Activated CD4-positive, alpha-beta memory T cell treated with anti-CD3 and anti-CD28 coated beads for 36 hours (primary cell): ENCODE results near the gene NAV2. TPM values are rescaled to one million over a fixed set of nuclear protein-coding genes. Genes with fewer than 3 reads are reported as not detected.

Experiments
- CTCF ChIA-PET: fragments of 350-600 bp; sonication (Branson Sonifier 250); formaldehyde crosslinking; loops from one replicate; lab custom pipeline; 2021; ENCODE audit warnings: antibody characterized with exemption, inconsistent platforms; lab: Charles Lee
- POLR2A ChIA-PET: fragments of 350-600 bp; sonication (Branson Sonifier 250); formaldehyde crosslinking; loops from one replicate; lab custom pipeline; 2021; ENCODE audit warnings: antibody characterized with exemption; lab: Charles Lee
- DNase-seq: peaks from one replicate; pipeline ENCODE4 v3.0.0-alpha.2; 2020
- H3K27ac Mint-ChIP-seq: one replicate; pipeline ENCODE4 v1.8.0; 2021; ENCODE audit warnings: mixed read lengths
- H3K27me3 Mint-ChIP-seq: one replicate; pipeline ENCODE4 v1.8.0; 2021; ENCODE audit warnings: mixed read lengths
- H3K36me3 Mint-ChIP-seq: one replicate; pipeline ENCODE4 v1.8.0; 2021; ENCODE audit warnings: mixed read lengths
- H3K4me1 Mint-ChIP-seq: one replicate; pipeline ENCODE4 v1.8.0; 2021; ENCODE audit warnings: low read depth, mixed read lengths
- H3K4me3 Mint-ChIP-seq: one replicate; pipeline ENCODE4 v1.8.0; 2021; ENCODE audit warnings: mild to moderate bottlenecking, mixed read lengths
- H3K9me3 Mint-ChIP-seq: one replicate; pipeline ENCODE4 v1.8.0; 2021; ENCODE audit warnings: mixed read lengths
- intact Hi-C: fragments of 100-400 bp; cut with micrococcal nuclease; formaldehyde crosslinking; loops from one replicate; pipeline ENCODE4 v1.15.1; 2023
- total RNA-seq, 2 experiments: library from RNA; stranded (reverse); gene quantifications; one replicate each; pipeline ENCODE4 v1.2.3, GENCODE V29; 2021

Gene NAV2
- total RNA-seq, 2 experiments from 2014 or later = 0.75 to 0.86 TPM

DNA sequence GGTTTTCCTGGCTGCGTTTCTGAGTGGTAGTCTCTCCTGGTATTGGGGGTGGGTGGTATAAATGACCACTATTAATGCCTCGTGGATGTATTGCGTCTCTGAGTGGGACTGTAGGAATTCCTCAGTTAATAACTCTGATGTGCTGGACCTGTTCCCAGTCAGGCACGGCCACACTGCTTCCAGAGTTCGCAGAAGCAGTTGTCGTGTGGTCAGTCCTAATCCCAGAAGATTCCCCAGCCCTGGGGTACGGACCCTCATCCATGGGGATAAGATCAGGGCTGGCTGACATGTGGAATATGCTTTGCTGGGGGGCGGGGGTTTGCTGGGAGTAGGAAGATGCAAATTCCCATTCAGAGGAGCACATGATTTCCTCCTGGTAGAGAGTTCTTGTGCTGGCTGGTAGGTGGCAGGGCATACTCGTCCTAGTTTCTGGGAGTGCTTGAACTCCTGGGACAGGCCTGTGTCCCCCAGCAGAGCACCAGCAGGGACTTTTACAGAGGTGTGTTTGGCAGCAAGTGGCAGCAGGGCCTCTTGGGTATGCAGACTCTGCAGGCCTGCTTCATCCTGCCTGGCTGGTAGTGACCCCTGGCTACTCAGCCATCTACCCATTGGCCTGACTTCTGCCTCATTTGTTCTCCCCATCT, 157.4 kb downstream of the NAV2 start:
- DNase-seq = no peak
- CTCF ChIA-PET = no interaction called here
- H3K36me3 Mint-ChIP-seq = no peaks in the 10 kb centered on the region
- H3K27me3 Mint-ChIP-seq = no peaks in the 10 kb centered on the region
- POLR2A ChIA-PET = no interaction called here
- intact Hi-C loops = no loop called here
- no peaks in the 10 kb centered on the region for H3K9me3 Mint-ChIP-seq
- no peak overlapping the region for H3K27ac Mint-ChIP-seq
- no peak overlapping the region for H3K4me3 Mint-ChIP-seq
- H3K4me1 Mint-ChIP-seq = no peaks in the 10 kb centered on the region

GRCh38 chr11:19871531-19871930, 158.9 kb downstream of the NAV2 start:
- intact Hi-C loops = no loop called here

GRCh38 chr11:19872512-19873145, 160.0 kb downstream of the NAV2 start:
- CTCF ChIA-PET = no interaction called here
- no peak overlapping the region for H3K4me3 Mint-ChIP-seq
- POLR2A ChIA-PET = no interaction called here
- H3K27ac Mint-ChIP-seq = no peak overlapping the region
- no peaks in the 10 kb centered on the region for H3K9me3 Mint-ChIP-seq
- DNase-seq = no peak
- no peaks in the 10 kb centered on the region for H3K36me3 Mint-ChIP-seq
- intact Hi-C loops = no loop called here
- H3K4me1 Mint-ChIP-seq = no peaks in the 10 kb centered on the region
- H3K27me3 Mint-ChIP-seq = no peaks in the 10 kb centered on the region

More at GRCh38 chr11:19871531-19871930, 158.9 kb downstream of the NAV2 start:
- Mint-ChIP-seq H3K27ac (no peak overlapping the region), H3K27me3 (no peaks in the 10 kb centered on the region), H3K36me3 (no peaks in the 10 kb centered on the region), H3K4me3 (no peak overlapping the region), H3K9me3 (no peaks in the 10 kb centered on the region), H3K4me1 (no peaks in the 10 kb centered on the region)
- no peak for DNase-seq
- ChIA-PET POLR2A (no interaction called here), CTCF (interaction anchor here (0.7 kb wide), 1 partner anchor 132 kb away, joined by 3 read pairs; no protein-coding TSS in a partner anchor)

DNA sequence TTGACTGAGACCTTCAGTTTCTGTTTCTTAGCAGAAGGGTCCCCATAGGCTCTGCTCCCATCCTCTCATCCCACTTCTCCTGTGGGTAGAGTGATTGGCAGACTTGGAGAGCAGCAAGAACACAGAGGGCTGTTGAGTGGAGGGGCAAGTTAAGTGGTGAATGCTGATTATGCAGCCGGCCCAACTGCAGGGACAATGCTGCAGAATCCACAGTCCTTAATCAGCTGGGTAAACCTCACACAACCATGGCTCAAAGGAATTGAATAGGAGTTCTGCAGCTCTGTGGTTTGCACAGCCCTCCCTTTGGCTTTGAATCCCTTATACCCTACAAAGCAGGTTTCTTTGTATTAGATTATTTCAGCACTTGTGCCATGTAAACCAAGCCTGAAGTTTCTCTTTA, 161.1 kb downstream of the NAV2 start:
- Mint-ChIP-seq H3K27me3 (no peaks in the 10 kb centered on the region), H3K4me3 (no peak overlapping the region), H3K36me3 (no peaks in the 10 kb centered on the region), H3K4me1 (no peaks in the 10 kb centered on the region), H3K27ac (no peak overlapping the region), H3K9me3 (no peaks in the 10 kb centered on the region)
- DNase-seq = no peak
- intact Hi-C loops = no loop called here
- ChIA-PET POLR2A (no interaction called here), CTCF (no interaction called here)

- no peaks in the 10 kb centered on the region for H3K27me3 Mint-ChIP-seq
- POLR2A ChIA-PET = no interaction called here
- intact Hi-C loops = no loop called here
- no peaks in the 10 kb centered on the region for H3K9me3 Mint-ChIP-seq
- CTCF ChIA-PET = no interaction called here
- DNase-seq = no peak
- H3K4me1 Mint-ChIP-seq = no peaks in the 10 kb centered on the region
- H3K4me3 Mint-ChIP-seq = no peak overlapping the region
- H3K27ac Mint-ChIP-seq = no peak overlapping the region
- H3K36me3 Mint-ChIP-seq = no peaks in the 10 kb centered on the region
Measured at GRCh38 chr11:19874266-19874665, 161.6 kb downstream of the NAV2 start.

DNA sequence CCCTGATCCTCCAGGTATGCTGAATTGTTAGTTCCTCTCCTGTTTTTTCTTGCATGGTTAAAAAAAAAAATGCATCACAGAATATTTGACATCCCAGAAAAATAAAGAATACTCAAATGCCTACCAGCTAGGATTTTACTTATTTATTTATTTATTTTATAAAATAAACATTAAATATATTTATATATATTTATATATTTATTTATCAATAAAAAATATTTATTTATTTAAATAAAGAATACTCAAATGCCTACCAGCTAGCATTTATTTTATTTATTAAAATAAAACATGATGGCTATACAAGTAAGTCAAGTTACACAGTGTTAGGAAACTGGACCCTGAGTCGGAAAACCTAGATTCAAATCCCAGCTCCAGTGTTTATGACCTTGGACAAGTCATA, 164.1 kb downstream of the NAV2 start:
- no peak for DNase-seq
- intact Hi-C loops = no loop called here
- ChIA-PET CTCF (interaction anchor here (1.1 kb wide), 1 partner anchor 13 kb away, joined by 4 read pairs; no protein-coding TSS in a partner anchor), POLR2A (no interaction called here)
- no peaks in the 10 kb centered on the region for H3K27me3 Mint-ChIP-seq
- H3K36me3 Mint-ChIP-seq = no peaks in the 10 kb centered on the region
- no peaks in the 10 kb centered on the region for H3K4me1 Mint-ChIP-seq
- H3K9me3 Mint-ChIP-seq = no peaks in the 10 kb centered on the region
- no peak overlapping the region for H3K27ac Mint-ChIP-seq
- no peak overlapping the region for H3K4me3 Mint-ChIP-seq

DNA sequence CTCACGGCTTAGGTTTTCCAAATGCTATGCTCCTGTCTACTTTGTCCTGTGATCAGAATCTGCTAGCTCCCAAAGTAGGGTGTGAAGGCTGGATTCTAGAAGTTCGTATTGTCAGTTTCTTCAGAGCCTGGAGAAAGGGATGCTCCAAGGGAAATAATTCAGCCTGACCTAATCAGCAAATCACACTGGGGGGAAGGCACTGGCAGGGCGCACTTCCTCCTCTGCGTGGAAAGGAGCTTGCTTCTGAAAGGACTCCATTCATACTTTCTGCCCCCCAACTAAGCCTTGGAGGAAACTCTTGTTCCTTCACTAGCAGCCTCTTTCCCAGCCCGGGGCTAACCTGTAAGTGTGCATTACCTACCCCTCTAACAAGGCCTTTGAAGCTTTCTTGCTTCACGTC, 165.9 kb downstream of the NAV2 start:
- H3K4me3 Mint-ChIP-seq = no peak overlapping the region
- ChIA-PET CTCF (interaction anchor here (0.5 kb wide), 1 partner anchor 727 kb away, joined by 3 read pairs; no protein-coding TSS in a partner anchor), POLR2A (no interaction called here)
- no peak overlapping the region for H3K27ac Mint-ChIP-seq
- no peaks in the 10 kb centered on the region for H3K4me1 Mint-ChIP-seq
- DNase-seq = no peak
- intact Hi-C loops = no loop called here
- no peaks in the 10 kb centered on the region for H3K9me3 Mint-ChIP-seq
- no peaks in the 10 kb centered on the region for H3K27me3 Mint-ChIP-seq
- no peaks in the 10 kb centered on the region for H3K36me3 Mint-ChIP-seq

- no peak overlapping the region for H3K4me3 Mint-ChIP-seq
- POLR2A ChIA-PET = no interaction called here
- H3K36me3 Mint-ChIP-seq = no peaks in the 10 kb centered on the region
- H3K9me3 Mint-ChIP-seq = no peaks in the 10 kb centered on the region
- no peaks in the 10 kb centered on the region for H3K27me3 Mint-ChIP-seq
- DNase-seq = no peak
- H3K4me1 Mint-ChIP-seq = no peaks in the 10 kb centered on the region
- intact Hi-C loops = no loop called here
- H3K27ac Mint-ChIP-seq = no peak overlapping the region
- CTCF ChIA-PET = no interaction called here
Measured at GRCh38 chr11:19879307-19880087, 166.9 kb downstream of the NAV2 start.

- Mint-ChIP-seq H3K9me3 (no peaks in the 10 kb centered on the region), H3K4me1 (no peaks in the 10 kb centered on the region), H3K27ac (no peak overlapping the region), H3K4me3 (no peak overlapping the region), H3K27me3 (no peaks in the 10 kb centered on the region), H3K36me3 (no peaks in the 10 kb centered on the region)
- POLR2A ChIA-PET = no interaction called here
- intact Hi-C loops = no loop called here
- no peak for DNase-seq
- CTCF ChIA-PET = no interaction called here
Measured at GRCh38 chr11:19880088-19880345, 167.4 kb downstream of the NAV2 start.

DNA sequence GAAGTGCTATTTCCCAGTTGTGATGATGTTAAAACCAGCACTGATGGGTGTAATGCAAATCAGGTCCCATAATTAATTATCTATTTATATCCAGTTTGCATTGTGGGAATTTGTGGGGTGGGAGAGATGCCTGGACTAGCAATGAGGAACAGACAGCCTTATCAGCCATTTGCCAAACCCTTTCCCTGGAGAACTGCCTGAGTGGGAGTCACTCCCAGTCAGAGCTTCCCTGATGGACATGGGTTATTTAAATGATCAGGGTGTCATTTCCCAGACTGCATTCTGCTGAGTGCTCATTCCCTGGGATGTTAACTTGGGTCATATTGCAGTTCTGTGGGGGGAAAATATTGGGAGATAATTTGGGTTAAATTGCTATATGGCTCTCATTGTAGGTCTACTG, 168.5 kb downstream of the NAV2 start:
- no peaks in the 10 kb centered on the region for H3K27me3 Mint-ChIP-seq
- ChIA-PET CTCF (no interaction called here), POLR2A (no interaction called here)
- no peaks in the 10 kb centered on the region for H3K36me3 Mint-ChIP-seq
- no peak overlapping the region for H3K4me3 Mint-ChIP-seq
- intact Hi-C loops = no loop called here
- no peaks in the 10 kb centered on the region for H3K4me1 Mint-ChIP-seq
- no peaks in the 10 kb centered on the region for H3K9me3 Mint-ChIP-seq
- no peak overlapping the region for H3K27ac Mint-ChIP-seq
- DNase-seq = no peak

GRCh38 chr11:19882356-19882755, 169.7 kb downstream of the NAV2 start:
- ChIA-PET POLR2A (no interaction called here), CTCF (no interaction called here)
- Mint-ChIP-seq H3K27ac (no peak overlapping the region), H3K4me1 (no peaks in the 10 kb centered on the region), H3K27me3 (no peaks in the 10 kb centered on the region), H3K4me3 (no peak overlapping the region), H3K9me3 (no peaks in the 10 kb centered on the region), H3K36me3 (no peaks in the 10 kb centered on the region)
- no peak for DNase-seq
- intact Hi-C loops = no loop called here

DNA sequence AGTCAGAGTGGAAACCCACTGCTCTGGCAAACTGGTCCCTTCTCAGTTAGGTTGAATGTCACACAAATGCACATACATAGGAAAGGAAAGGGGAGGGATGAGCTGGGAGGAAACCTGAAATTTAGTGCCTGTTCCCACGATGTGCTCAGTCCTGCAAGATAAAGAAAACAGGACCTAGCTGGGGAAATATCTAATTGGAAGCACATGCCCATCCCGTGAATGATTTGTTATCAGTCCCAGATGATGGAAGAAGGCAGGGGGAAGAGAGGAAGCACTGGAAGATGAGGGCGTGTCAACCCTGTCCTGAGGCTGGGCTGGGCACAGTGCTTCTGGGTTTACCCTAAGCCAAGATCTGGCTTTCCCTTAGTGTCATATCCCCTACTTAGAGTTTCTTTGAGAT, 173.9 kb downstream of the NAV2 start:
- Mint-ChIP-seq H3K36me3 (no peaks in the 10 kb centered on the region), H3K27me3 (no peaks in the 10 kb centered on the region), H3K27ac (no peak overlapping the region), H3K4me3 (no peak overlapping the region), H3K4me1 (no peaks in the 10 kb centered on the region), H3K9me3 (no peaks in the 10 kb centered on the region)
- no peak for DNase-seq
- ChIA-PET CTCF (interaction anchor here (1.8 kb wide), 1 partner anchor 323 kb away, joined by 4 read pairs; no protein-coding TSS in a partner anchor), POLR2A (no interaction called here)
- intact Hi-C loops = no loop called here
